HG03139 (cell line): ENCODE data around the gene ANXA4.
"Not testable (repeated sequence)": the region's sequence is repeated elsewhere in the genome, so short reads cannot be mapped to it uniquely, and the experiment has no call there.

Experiments used
- ATAC-seq: cut with Tn5 transposase; IDR thresholded peaks from one replicate; pipeline ENCODE4 v1.9.1; 2021; ENCODE audit not compliant: unreplicated experiment

Gene ANXA4

DNA sequence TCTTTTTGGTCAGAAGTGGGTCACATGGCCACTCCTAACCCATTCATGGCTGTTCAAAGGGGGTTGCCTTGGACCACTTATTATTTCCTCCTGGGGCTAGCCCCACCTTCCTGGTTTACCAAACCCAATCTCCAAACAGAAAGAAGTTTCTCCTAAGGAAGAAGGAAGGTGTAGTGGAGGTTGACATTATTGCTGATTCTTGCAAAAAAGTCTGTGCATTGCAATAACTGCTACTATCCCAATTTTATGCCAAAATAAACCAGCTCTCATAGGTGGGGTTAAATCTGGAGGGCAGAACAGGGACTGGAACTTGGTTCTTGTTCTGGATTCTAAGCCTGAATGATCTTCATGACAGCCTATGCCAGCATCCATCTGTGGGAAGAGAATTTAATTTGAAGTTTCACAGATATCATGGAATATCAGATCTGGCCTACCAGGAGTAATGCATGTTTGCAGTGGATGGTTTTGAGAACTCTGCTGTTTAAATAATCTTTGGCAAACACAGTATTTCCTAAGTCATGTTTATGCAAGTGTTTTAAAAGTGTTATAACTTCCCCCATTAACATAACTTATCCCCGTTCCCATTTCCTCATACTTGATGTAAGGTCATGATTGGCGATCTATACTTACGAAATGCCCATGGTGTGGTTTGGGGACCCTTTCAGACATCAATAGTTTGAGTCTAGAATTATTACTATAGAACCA is 11.9 kb downstream of the ANXA4 start:
- ATAC-seq = no peak

DNA sequence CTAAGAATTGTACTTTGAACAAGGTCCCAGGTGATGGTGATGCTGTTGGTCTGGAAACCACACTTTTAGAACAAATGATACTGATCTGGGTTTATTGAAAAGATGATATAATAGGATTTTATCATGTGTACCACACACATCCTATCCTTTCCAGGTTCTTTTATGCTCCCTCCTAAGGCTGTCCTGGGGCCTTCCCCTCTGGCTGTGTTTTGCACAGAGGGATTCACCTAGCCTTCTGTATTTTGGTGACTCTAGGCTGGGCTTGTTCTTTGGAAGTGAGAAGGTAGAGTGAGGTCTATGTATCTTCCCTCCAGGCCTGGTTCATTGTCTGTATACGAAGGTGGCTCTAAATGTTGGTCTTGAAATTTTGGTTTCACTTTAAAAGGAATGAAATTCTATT is 12.7 kb downstream of the ANXA4 start:
- ATAC-seq = no peak

DNA sequence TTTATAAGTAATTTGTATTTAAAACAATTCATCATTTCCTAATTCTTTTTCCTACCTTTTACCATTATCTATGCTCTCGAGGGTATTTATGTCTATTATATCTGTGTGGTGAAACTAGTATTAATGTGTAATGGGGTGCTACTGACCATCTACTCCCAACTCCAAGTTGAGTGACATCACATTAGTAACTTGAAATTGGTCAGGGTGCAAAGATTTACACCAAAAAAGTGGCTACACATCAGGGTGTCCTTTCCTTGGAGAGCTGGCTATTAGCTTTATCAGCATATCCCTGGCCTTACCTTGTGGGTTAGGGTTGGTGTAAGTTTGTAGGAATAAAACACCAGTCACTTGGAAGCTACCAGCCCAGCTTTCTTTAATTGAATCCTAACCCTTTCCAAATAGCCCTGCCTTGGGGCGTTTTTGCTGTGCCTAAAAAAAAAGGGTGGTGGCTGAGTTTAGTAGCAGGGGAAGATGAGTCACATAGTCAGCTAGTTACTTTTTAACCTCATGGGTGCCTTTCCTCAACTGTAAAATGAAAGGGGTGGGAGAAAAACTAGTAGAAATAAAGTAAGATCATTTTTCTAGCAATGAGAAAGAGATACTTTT is 14.0 kb downstream of the ANXA4 start:
- ATAC-seq = no peak

DNA sequence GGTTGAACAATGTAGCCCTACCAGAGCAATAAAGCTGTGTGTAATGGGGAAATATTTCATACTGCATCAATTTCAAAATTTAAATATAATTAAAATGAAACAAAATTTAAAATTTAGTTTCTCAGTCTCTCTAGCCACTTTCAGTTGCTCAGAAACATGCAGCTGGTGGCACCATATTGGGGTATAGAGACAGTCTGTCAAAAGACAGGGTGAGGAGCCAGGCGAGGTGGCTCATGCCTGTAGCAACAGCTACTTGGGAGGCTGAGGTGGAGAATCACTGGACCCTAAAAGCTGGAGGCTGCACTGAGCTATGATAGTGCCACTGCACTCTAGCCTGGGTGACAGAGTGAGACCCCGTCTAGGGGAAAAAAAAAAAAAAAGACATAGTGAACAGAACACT is 20.1 kb downstream of the ANXA4 start:
- ATAC-seq = no peak

DNA sequence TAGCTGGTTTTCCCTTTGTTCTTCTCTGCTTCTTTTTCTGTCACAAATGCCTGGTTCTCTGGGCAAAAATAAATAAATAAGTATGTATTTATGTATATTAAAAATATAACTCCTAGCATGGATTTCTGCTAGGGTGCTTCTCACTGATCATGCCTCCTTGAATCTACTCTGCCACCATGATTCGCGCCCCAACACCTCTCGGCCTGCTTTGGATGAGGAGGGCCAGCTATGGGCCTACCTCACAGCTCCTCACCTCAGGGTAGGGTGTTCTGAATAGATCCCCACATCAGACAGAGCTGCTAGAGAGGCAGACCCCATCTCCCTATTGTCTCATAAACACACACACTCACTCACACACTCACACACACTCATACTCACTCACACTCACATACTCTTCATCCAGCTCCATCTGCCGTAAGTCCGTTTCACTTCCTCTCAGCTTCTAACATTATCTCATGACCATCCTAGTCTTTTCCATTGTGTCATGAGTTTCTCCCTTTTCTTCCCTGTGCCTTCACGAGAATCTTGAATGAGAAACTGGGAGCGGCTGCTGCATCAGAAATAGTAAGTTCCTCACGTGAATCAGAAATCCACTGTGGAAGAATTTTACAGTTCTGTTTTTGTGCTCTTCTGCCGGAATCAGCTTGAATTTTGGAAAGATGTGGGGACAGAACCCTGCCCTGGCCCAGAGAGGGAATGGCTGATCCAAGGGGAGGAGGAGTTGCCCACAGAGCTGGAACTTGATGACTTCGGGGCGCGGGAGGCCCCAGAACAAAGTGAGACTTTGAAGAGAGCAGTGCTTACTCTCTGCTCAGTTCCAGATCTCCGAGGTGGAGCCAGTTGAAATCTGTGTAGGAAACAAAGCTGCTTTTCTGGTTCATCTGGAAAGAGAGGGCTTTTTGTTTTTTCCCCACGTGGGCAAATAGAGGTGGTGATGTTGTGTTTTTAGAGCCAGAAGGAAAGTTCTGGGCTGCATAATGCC is 20.9 kb downstream of the ANXA4 start:
- ATAC-seq = no peak

DNA sequence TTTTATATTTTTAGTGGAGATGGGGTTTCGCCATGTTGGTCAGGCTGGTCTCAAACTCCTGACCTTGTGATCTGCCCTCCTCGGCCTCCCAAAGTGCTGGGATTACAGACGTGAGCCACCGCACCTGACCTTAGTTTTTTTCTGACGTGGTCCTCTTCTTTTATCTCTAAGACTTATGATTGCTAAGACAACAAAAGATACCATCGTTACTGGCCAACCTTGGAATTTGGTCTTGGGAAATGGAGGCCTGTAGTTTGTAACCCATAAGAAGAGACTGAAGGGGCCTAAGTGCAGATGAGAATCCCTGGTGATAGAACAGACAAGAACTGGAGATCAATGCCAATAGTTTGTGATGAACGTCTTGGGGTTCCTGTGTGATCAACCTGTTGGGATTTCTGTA is 21.9 kb downstream of the ANXA4 start:
- not testable (repeated sequence) for ATAC-seq

DNA sequence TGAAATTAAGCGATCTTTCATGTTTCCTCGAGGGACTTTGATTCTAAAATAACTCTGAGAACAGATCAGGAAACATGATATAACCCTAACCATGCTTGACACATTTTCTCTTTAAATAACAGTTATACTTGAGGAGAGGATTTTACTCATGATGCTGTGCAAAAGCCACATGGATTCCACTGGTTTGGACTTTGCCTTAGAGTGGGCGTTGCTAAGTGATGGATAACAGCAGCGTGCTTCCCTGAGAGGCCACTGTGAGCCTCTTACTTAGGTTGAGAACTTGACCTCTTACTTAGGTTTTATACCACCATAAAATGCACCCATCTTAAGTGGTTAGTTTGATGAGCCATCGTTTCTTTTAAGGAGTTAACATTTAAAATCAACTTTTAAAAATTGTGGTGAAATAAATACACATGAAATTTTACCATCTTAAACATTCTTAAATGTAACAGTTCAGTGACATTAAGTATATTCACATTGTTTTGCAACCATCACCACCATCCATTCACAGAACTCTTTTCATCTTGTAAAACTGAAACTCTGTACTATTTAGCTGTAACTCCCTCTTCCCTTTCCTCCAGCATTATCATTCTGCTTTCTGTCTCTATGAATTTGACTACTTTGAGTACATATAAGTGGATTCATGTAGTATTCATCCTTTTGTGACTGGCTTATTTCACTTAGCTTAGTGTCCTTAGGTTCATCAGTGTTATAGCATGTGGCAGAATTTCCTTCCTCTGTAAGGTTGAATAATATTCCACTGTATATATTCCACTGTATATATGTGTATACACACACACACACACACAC is 22.6 kb downstream of the ANXA4 start:
- no peak for ATAC-seq

DNA sequence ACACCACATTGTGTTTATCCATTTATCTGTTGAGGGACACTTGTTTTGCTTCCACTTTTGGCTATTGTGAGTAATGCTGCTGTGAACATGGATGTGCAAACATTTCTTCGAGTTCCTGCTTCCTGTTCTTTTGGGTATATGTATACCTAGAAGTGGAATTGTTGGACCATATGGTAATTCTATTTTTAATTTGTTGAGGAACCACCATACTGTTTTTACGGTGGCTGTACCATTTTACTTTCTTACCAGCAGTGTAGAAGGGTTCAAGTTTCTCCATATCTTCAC is 23.1 kb downstream of the ANXA4 start:
- ATAC-seq = no peak

DNA sequence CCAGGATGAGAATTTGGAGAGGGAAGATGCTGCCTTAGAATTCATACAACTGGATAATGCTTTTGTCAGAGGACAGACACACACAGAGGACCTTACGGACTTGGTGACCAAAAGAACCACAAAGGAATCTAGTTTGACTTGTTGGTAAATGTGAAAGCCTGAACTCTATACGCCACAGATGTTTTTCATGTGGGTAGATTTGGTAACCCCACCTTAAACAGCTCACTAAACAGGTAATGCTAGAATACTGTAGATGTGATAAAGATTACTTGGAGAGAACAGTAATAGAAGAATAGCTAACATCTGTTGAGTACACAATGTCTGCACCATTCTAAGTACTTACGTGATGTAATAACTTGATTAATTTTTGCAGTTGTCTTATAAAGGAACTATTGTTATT is 24.1 kb downstream of the ANXA4 start:
- no peak for ATAC-seq

DNA sequence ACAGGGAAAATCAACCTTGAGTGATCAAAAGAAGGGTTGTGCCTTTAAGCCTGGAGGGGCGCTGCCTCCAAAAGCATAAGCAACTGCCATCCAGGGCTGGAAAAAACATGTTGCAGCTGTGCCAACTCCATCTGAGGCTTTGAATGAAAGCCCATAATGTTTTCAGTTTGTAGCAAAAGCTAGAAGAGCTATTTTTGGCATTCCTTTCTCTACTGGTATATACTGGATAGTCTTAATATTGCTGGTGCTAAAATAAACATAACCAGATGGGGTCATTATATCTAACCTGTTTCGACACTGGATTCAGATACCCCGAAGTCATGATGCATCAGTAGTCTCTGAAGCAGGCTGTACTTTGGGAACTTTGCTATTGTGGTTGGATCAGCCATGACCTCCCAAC is 25.1 kb downstream of the ANXA4 start:
- ATAC-seq = no peak

DNA sequence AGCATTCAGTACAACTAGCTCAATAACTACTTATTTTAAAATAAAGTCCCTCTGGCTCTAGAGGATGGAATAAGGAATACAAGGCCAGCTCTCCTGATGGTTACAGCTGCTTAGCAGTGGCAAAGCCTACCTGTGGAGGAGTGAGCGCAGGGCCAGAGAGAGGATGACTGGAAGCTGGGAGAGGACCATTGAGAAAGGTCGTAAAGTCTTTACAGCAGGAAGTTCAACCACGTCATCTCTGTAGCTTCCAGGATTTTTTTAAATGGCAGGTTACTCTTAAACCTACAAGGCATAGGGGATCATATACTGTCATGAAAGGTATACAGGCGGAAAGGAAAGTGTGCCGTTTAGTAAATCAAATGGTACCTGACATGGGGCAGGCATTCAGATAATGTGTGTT is 26.3 kb downstream of the ANXA4 start:
- ATAC-seq = no peak

DNA sequence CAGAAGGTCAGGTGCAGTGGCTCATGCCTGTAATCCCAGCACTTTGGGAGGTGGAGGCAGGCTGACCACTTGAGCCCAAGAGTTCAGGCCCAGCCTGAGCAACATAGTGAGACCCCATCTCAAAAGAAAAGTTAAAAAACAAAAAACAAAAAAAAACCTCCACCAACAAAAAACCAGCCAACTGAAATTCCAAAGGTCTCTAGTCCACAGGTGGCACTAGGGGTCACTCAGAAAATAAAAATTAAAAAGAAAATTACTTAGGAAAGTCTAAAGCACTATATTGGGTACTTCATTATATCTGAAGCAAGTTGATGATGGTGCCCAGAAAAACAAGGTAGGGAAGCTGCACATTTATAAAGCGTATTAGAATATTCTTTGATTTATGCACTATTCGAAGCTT is 26.9 kb downstream of the ANXA4 start:
- ATAC-seq = no peak

DNA sequence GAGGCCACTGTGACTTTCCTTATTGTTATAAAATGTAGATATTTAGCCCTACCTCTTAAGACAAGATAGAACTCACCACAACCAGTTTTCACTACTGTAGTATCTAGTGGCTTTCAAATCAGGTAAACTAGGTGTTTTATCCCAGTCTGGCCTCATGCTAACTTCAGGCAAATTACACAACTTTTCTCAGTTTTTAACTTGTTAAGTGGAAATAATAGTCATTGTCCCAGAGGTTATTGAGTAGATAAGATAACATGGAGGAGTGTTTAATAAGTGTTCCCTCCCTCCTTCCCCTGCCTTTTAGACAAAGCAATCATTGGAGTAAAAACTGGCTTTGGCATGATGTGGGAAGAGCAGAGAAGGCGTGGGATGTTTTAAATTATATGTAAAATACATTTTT is 27.3 kb downstream of the ANXA4 start:
- no peak for ATAC-seq

DNA sequence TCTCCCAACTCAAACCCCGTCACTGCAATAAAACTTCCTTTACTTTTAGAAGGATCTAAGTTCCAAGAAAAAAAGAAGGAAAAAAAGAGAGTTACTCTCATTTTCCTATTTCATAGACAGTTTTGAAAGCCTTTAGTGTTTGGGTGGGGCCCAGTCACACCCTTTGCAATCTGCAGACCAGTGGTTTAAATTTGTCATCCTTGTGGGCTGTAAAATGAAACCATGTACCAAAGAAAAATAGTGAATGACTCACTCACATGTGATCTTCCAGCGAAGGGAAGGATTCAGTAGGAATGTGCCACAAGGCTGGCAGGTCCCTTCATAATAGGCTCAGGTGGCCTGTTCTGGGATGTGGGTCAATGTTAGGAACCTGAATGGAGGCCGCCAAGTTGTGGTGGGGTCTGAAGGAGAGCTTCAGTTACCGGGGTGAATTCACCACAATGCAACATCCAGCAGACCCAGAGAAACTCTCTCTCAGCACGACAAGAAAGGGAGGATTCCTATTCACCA is 28.3 kb downstream of the ANXA4 start:
- no peak for ATAC-seq

DNA sequence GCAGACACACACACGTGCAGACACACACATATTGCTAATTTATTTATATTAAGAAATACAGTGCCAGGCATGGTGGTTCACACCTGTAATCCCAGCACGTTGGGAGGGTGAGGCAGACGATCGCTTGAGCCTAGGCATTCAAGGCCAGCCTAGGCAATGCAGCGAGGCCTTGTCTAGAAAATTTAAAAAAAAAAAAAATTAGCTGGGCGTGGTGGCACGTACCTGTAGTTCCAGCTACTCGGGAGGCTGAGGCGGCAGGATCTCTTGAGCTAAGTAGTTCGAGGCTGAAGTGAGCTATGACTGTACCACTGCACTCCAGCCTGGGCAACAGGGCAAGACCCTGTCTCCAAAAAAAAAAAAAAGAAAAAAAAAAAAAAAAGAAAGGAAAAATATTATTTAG is 28.8 kb downstream of the ANXA4 start:
- ATAC-seq = no peak

DNA sequence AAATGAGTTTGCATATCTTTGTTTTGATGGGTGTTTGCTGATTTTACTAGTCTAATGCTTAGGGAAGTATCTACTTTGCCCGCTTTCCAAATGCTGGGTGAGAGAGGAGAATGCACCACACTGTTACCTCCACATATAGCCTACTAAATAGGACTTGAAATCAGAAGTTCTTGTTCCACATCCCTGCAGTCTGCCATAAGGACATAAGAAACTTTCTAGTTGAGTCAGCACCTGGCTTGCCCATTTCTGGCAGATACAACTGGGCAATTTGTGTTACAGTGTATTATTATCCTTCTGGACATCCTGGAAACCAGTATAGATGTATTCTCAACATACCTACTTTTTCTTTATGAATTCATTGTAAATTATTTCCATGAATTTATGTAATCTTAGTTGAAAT is 29.5 kb downstream of the ANXA4 start:
- ATAC-seq = no peak

DNA sequence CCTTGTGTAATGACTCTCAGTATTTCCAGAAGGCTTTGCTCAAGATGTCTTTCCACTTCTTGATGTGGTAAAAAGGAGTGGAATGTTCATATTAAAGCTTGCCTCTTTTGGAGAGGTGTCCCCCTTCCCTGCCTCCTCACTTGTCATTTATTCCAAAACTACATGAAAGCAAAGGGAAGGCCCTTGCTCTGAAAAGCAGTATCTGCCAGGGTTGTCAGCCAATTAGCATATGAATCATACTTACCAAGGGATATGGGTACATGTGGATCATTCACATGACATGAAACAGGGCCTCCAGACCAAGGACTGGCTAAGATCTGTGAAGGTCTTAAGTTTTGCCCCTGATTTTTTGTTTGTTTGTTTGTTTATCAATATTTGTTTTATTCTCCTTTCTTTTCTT is 31.3 kb downstream of the ANXA4 start:
- no peak for ATAC-seq

DNA sequence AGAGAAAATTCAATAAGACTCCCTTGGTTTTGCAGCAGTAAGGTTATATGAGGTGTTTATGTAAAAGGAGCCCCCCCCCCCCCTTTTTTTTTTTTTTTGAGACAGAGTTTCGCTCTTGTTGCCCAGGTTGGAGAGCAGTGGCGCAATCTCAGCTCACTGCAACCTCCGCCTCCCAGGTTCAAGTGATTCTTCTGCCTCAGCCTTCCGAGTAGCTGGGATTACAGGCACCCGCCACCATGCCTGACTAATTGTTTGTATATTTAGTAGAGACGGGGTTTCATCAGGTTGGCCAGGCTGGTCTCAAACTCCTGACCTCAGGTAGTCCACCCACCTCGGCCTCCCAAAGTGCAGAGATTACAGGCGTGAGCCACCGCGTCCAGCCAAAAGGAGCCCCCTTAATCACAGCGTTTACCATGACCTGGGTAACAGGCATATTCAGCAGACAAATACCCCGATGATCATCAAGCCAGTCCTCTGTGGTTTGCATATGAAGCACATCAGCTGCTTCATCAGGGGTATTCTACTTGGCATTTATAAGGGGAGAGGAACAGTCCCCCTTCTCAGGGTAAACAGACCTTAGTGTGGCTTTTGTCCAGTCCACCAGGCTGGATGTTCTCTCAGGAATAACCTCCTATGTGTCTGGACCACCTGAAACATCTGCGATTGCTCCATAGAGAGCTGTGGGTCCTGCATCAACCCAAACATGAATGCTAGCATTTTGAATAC is 32.5 kb downstream of the ANXA4 start:
- not testable (repeated sequence) for ATAC-seq

DNA sequence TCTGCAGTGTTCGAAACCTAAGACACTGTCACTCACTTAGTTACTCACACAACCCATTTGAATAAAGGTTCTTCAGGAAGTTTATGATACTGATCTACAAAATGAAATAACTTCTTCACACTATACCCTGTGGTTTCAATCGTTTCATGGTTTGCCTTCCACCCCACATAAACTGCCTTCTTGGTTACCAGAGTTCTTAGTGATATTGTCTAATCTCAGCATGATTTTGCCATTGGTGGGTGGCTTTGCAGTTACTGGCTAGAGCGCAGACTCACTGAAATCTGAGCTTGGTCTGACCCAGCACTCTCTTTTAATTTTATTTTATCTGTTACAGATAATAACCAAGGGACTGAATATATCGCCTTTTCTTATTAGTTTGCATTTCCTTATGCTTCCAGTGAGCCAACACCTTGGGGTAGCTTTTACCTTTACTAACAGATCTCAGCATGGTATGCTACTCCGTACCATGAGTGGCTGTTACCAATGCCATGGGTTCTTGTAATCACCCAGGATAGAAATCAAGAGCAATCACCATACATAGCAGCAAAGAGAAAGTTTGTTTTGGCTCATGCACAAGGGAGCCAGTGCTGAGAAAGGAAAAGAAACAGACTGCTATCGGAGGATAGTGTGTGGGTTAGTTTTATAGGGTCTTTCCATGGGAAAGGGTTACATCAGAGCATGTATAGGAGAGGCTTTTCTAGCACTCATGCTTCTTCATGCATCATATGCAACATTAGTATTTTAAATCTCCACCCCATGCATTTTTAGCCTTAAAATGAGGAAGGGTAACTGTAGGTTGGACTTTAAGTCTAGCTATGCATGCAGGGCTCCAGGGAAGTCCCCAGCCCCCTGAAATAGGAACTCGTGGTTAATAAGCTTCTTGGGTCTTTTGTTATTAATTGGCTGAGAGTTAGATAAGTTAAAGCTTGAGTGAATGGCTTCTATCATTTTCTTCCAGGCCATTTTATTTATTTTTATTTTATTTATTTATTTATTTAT is 33.3 kb downstream of the ANXA4 start:
- no peak for ATAC-seq
